GM19351 (cell line): ENCODE measurements around the gene NRCAM.

ENCODE experiments used
- ATAC-seq: cut with Tn5 transposase; IDR thresholded peaks from one replicate; pipeline ENCODE4 v1.9.1; 2021; ENCODE audit warnings: mild to moderate bottlenecking, moderate library complexity; ENCODE audit not compliant: unreplicated experiment

The NRCAM gene

GRCh38 chr7:108224387-108224786 lies 231.8 kb downstream of the NRCAM start:
- no peak for ATAC-seq

GRCh38 chr7:108222236-108222892 lies 233.9 kb downstream of the NRCAM start:
- ATAC-seq, result no peak

- peak; percentile 78 for ATAC-seq
These were observed 244.6 kb downstream of the NRCAM start for GRCh38 chr7:108211382-108212201.

- no peak for ATAC-seq
These were observed 245.4 kb downstream of the NRCAM start for GRCh38 chr7:108210796-108211195.

GRCh38 chr7:108205311-108205710 lies 250.9 kb downstream of the NRCAM start:
- no peak for ATAC-seq

- no peak for ATAC-seq
These were observed 251.9 kb downstream of the NRCAM start for GRCh38 chr7:108204281-108204796.

GRCh38 chr7:108203537-108203936 lies 252.7 kb downstream of the NRCAM start:
- peak; percentile 86 for ATAC-seq

- no peak for ATAC-seq
These were observed 253.5 kb downstream of the NRCAM start for GRCh38 chr7:108202743-108203142.

GRCh38 chr7:108201766-108202165 lies 254.5 kb downstream of the NRCAM start:
- ATAC-seq, result no peak

GRCh38 chr7:108200326-108200725 lies 255.9 kb downstream of the NRCAM start:
- ATAC-seq, result no peak

- ATAC-seq, result no peak
These were observed 258.7 kb downstream of the NRCAM start for GRCh38 chr7:108197371-108198091.

GRCh38 chr7:108196004-108196403 lies 260.2 kb downstream of the NRCAM start:
- no peak for ATAC-seq

- ATAC-seq, result no peak
These were observed 262.4 kb downstream of the NRCAM start for GRCh38 chr7:108193594-108194498.

GRCh38 chr7:108190891-108191290 lies 265.3 kb downstream of the NRCAM start:
- no peak for ATAC-seq

- ATAC-seq, result peak; percentile 94
These were observed 266.4 kb downstream of the NRCAM start for GRCh38 chr7:108189733-108190388.

- no peak for ATAC-seq
These were observed 267.5 kb downstream of the NRCAM start for GRCh38 chr7:108188724-108189123.

- ATAC-seq, result no peak
These were observed 274.9 kb downstream of the NRCAM start for GRCh38 chr7:108181073-108181985.

GRCh38 chr7:108178398-108178797 lies 277.8 kb downstream of the NRCAM start:
- ATAC-seq, result no peak

- no peak for ATAC-seq
These were observed 285.1 kb downstream of the NRCAM start for GRCh38 chr7:108171164-108171563.
